Activated T-helper 1 cell treated with anti-CD3 and anti-CD28 coated beads, Interleukin-12 subunit alpha, Interleukin-12 subunit beta, Interleukin-2, Interleukin-4 antibody, amounts not matched to agents 30 ng/mL and 10 ng/mL and 1 ng/mL, durations not matched to agents 14 hours and 24 hours and 36 hours (primary cell): Measurements from ENCODE around the gene RAB27B. TPM values are rescaled to one million over a fixed set of nuclear protein-coding genes. Genes with fewer than 3 reads are reported as not detected.
"Not testable (repeated sequence)": the region's sequence is repeated elsewhere in the genome, so short reads cannot be mapped to it uniquely, and the experiment has no call there.

Source experiments
- DNase-seq: peaks from one replicate; pipeline ENCODE4 v3.0.0; 2021; ENCODE audit warnings: low spot score
- H3K27ac Mint-ChIP-seq: one replicate; pipeline ENCODE4 v1.8.0; 2021; ENCODE audit warnings: mild to moderate bottlenecking, mixed read lengths
- H3K27me3 Mint-ChIP-seq: one replicate; pipeline ENCODE4 v1.8.0; 2022; ENCODE audit warnings: mild to moderate bottlenecking, moderate library complexity, mixed read lengths; ENCODE audit not compliant: insufficient read depth
- H3K36me3 Mint-ChIP-seq: one replicate; pipeline ENCODE4 v1.8.0; 2021; ENCODE audit warnings: low read depth, mixed read lengths
- H3K4me1 Mint-ChIP-seq: one replicate; pipeline ENCODE4 v1.8.0; 2021; ENCODE audit warnings: low read depth, mixed read lengths
- H3K4me3 Mint-ChIP-seq: one replicate; pipeline ENCODE4 v1.8.0; 2021; ENCODE audit warnings: mild to moderate bottlenecking, moderate library complexity, mixed read lengths
- H3K9me3 Mint-ChIP-seq: one replicate; pipeline ENCODE4 v1.8.0; 2021; ENCODE audit warnings: mixed read lengths
- intact Hi-C: fragments of 100-400 bp; cut with micrococcal nuclease; formaldehyde crosslinking; loops from one replicate; pipeline ENCODE4 v1.15.1; 2024
- total RNA-seq: library from RNA; stranded (reverse); gene quantifications from 2 replicates; pipeline ENCODE4 v1.2.3, GENCODE V29; 2022

Gene RAB27B
- total RNA-seq, 1 donor from 2014 or later = 0.21 TPM

- no peak for DNase-seq
- Mint-ChIP-seq H3K27me3 (peaks cover 4% of the 10 kb centered on the region), H3K4me1 (peaks cover 10% of the 10 kb centered on the region), H3K4me3 (no peak overlapping the region), H3K27ac (no peak overlapping the region), H3K9me3 (no peaks in the 10 kb centered on the region), H3K36me3 (no peaks in the 10 kb centered on the region)
- intact Hi-C loops = loop anchor here (10.0 kb wide), 1 partner anchor 617 kb away; no protein-coding TSS in a partner anchor
These were observed 26.1 kb upstream of the RAB27B start for GRCh38 chr18:54802178-54802577.

GRCh38 chr18:54802686-54803395 is 25.4 kb upstream of the RAB27B start:
- Mint-ChIP-seq H3K27me3 (peaks cover 4% of the 10 kb centered on the region), H3K9me3 (no peaks in the 10 kb centered on the region), H3K4me1 (peaks cover 10% of the 10 kb centered on the region), H3K36me3 (no peaks in the 10 kb centered on the region), H3K4me3 (no peak overlapping the region), H3K27ac (no peak overlapping the region)
- intact Hi-C loops = loop anchor here (10.0 kb wide), 1 partner anchor 618 kb away; no protein-coding TSS in a partner anchor
- DNase-seq = no peak

GRCh38 chr18:54805571-54806334 is 22.5 kb upstream of the RAB27B start:
- H3K9me3 Mint-ChIP-seq = no peaks in the 10 kb centered on the region
- peak; percentile 11 for DNase-seq
- intact Hi-C loops = loop anchor here (1.0 to 10.0 kb wide), 4 partner anchors 23 to 621 kb away; partner anchors contain the start of gene RAB27B
- no peak overlapping the region for H3K4me3 Mint-ChIP-seq
- peak overlapping the region; percentile 6 for H3K27ac Mint-ChIP-seq
- H3K4me1 Mint-ChIP-seq = peaks cover 10% of the 10 kb centered on the region
- H3K27me3 Mint-ChIP-seq = peaks cover 4% of the 10 kb centered on the region
- no peaks in the 10 kb centered on the region for H3K36me3 Mint-ChIP-seq

GRCh38 chr18:54806526-54806925 is 21.8 kb upstream of the RAB27B start:
- H3K4me1 Mint-ChIP-seq = peaks cover 10% of the 10 kb centered on the region
- no peak for DNase-seq
- no peak overlapping the region for H3K4me3 Mint-ChIP-seq
- H3K36me3 Mint-ChIP-seq = no peaks in the 10 kb centered on the region
- H3K9me3 Mint-ChIP-seq = no peaks in the 10 kb centered on the region
- H3K27ac Mint-ChIP-seq = no peak overlapping the region
- intact Hi-C loops = loop anchor here (1.0 to 10.0 kb wide), 4 partner anchors 22 to 622 kb away; partner anchors contain the start of gene RAB27B
- peaks cover 4% of the 10 kb centered on the region for H3K27me3 Mint-ChIP-seq

GRCh38 chr18:54807303-54807702 is 21.0 kb upstream of the RAB27B start:
- DNase-seq = no peak
- peaks cover 5% of the 10 kb centered on the region for H3K27me3 Mint-ChIP-seq
- no peak overlapping the region for H3K27ac Mint-ChIP-seq
- peaks cover 15% of the 10 kb centered on the region for H3K4me1 Mint-ChIP-seq
- no peaks in the 10 kb centered on the region for H3K36me3 Mint-ChIP-seq
- H3K4me3 Mint-ChIP-seq = no peak overlapping the region
- no peaks in the 10 kb centered on the region for H3K9me3 Mint-ChIP-seq
- intact Hi-C loops = loop anchor here (2.0 to 10.0 kb wide), 2 partner anchors 21 to 623 kb away; partner anchors contain the start of gene RAB27B

- H3K36me3 Mint-ChIP-seq, H3K27ac Mint-ChIP-seq: not testable (repeated sequence)
These were observed 17.6 kb upstream of the RAB27B start for GRCh38 chr18:54810662-54811061.

GRCh38 chr18:54812885-54813284 is 15.4 kb upstream of the RAB27B start:
- Mint-ChIP-seq H3K9me3 (no peaks in the 10 kb centered on the region), H3K27ac (no peak overlapping the region), H3K27me3 (peaks cover 29% of the 10 kb centered on the region), H3K4me1 (peaks cover 18% of the 10 kb centered on the region), H3K4me3 (no peak overlapping the region), H3K36me3 (no peaks in the 10 kb centered on the region)
- intact Hi-C loops = loop anchor here (1.0 kb wide), 1 partner anchor 95 kb away; no protein-coding TSS in a partner anchor
- DNase-seq = peak; percentile 32

More at GRCh38 chr18:54810662-54811061, 17.6 kb upstream of the RAB27B start:
- peaks cover 24% of the 10 kb centered on the region for H3K4me1 Mint-ChIP-seq
- peaks cover 19% of the 10 kb centered on the region for H3K27me3 Mint-ChIP-seq
- DNase-seq, H3K9me3 Mint-ChIP-seq, H3K4me3 Mint-ChIP-seq, intact Hi-C loops: not testable (repeated sequence)

GRCh38 chr18:54813305-54813704 is 15.0 kb upstream of the RAB27B start:
- no peak overlapping the region for H3K27ac Mint-ChIP-seq
- H3K4me1 Mint-ChIP-seq = peaks cover 18% of the 10 kb centered on the region
- H3K27me3 Mint-ChIP-seq = peaks cover 32% of the 10 kb centered on the region
- intact Hi-C loops = loop anchor here (1.0 kb wide), 1 partner anchor 95 kb away; no protein-coding TSS in a partner anchor
- H3K36me3 Mint-ChIP-seq = no peaks in the 10 kb centered on the region
- no peak overlapping the region for H3K4me3 Mint-ChIP-seq
- no peak for DNase-seq
- no peaks in the 10 kb centered on the region for H3K9me3 Mint-ChIP-seq

GRCh38 chr18:54813977-54814565 is 14.2 kb upstream of the RAB27B start:
- no peak overlapping the region for H3K4me3 Mint-ChIP-seq
- intact Hi-C loops = loop anchor here (1.0 kb wide), 1 partner anchor 96 kb away; no protein-coding TSS in a partner anchor

GRCh38 chr18:54815086-54815485 is 13.2 kb upstream of the RAB27B start:
- H3K9me3 Mint-ChIP-seq = no peaks in the 10 kb centered on the region
- no peaks in the 10 kb centered on the region for H3K36me3 Mint-ChIP-seq
- H3K4me3 Mint-ChIP-seq = no peak overlapping the region
- no peak overlapping the region for H3K27ac Mint-ChIP-seq
- H3K4me1 Mint-ChIP-seq = peaks cover 18% of the 10 kb centered on the region
- intact Hi-C loops = no loop called here
- H3K27me3 Mint-ChIP-seq = peaks cover 32% of the 10 kb centered on the region
- DNase-seq = no peak

More at GRCh38 chr18:54813977-54814565, 14.2 kb upstream of the RAB27B start:
- no peaks in the 10 kb centered on the region for H3K36me3 Mint-ChIP-seq
- peaks cover 18% of the 10 kb centered on the region for H3K4me1 Mint-ChIP-seq
- H3K9me3 Mint-ChIP-seq = no peaks in the 10 kb centered on the region
- H3K27me3 Mint-ChIP-seq = peaks cover 32% of the 10 kb centered on the region
- no peak overlapping the region for H3K27ac Mint-ChIP-seq
- no peak for DNase-seq

GRCh38 chr18:54820785-54821275 is 7.4 kb upstream of the RAB27B start:
- H3K9me3 Mint-ChIP-seq, H3K27ac Mint-ChIP-seq, intact Hi-C loops, H3K4me1 Mint-ChIP-seq, DNase-seq, H3K36me3 Mint-ChIP-seq, H3K4me3 Mint-ChIP-seq: not testable (repeated sequence)
- H3K27me3 Mint-ChIP-seq = peaks cover 39% of the 10 kb centered on the region
